Measurements from ENCODE around the gene ATG4A. TPM values are rescaled to one million over a fixed set of nuclear protein-coding genes. Genes with fewer than 3 reads are reported as not detected.

Gene ATG4A
- total RNA-seq, 2 donors from 2014 or later: 18.8 to 24.9 TPM

- H3K27ac ChIP-seq: peak overlapping the region; percentile 66 to 76
- peaks cover 0 to 3% of the 10 kb centered on the region in 2 donors for H3K4me1 ChIP-seq (ENCODE audit: control insufficient read depth in 1 of 2, low read depth in 2 of 2)
- peak overlapping the region; percentile 82 for H3K4me3 ChIP-seq
- ATAC-seq (ENCODE audit: insufficient number of reproducible peaks, low FRiP score, low read depth) (no peak), DNase-seq (ENCODE audit: low spot score) (no peak)
- TF ChIP-seq, protein P1, sequence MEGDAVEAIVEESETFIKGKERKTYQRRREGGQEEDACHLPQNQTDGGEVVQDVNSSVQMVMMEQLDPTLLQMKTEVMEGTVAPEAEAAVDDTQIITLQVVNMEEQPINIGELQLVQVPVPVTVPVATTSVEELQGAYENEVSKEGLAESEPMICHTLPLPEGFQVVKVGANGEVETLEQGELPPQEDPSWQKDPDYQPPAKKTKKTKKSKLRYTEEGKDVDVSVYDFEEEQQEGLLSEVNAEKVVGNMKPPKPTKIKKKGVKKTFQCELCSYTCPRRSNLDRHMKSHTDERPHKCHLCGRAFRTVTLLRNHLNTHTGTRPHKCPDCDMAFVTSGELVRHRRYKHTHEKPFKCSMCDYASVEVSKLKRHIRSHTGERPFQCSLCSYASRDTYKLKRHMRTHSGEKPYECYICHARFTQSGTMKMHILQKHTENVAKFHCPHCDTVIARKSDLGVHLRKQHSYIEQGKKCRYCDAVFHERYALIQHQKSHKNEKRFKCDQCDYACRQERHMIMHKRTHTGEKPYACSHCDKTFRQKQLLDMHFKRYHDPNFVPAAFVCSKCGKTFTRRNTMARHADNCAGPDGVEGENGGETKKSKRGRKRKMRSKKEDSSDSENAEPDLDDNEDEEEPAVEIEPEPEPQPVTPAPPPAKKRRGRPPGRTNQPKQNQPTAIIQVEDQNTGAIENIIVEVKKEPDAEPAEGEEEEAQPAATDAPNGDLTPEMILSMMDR (IDR thresholded peaks at IDR 0.05): no peak
- H3K36me3 ChIP-seq: no peaks in the 10 kb centered on the region
- H3K27me3 ChIP-seq (replicated peaks; ENCODE audit: insufficient read depth): no peaks in the 10 kb centered on the region
- no peaks in the 10 kb centered on the region for H3K9me3 ChIP-seq
Observed at GRCh38 chrX:108090491-108091263, 901 bp upstream of the ATG4A start.

GRCh38 chrX:108091878-108092291 is 307 bp downstream of the ATG4A start:
- Histone ChIP-seq H3K27ac (peak overlapping the region in 1 of 2 donors; percentile 76), H3K36me3 (no peaks in the 10 kb centered on the region), H3K4me3 (peak overlapping the region; percentile 82), H3K4me1 (ENCODE audit: control insufficient read depth in 1 of 2, low read depth in 2 of 2) (peaks cover 0 to 3% of the 10 kb centered on the region in 2 donors), H3K9me3 (no peaks in the 10 kb centered on the region), H3K27me3 (replicated peaks; ENCODE audit: insufficient read depth) (no peaks in the 10 kb centered on the region)
- DNase-seq (ENCODE audit: low spot score): no peak
- TF ChIP-seq, protein P1 (IDR thresholded peaks at IDR 0.05): no peak
- ATAC-seq (ENCODE audit: insufficient number of reproducible peaks, low FRiP score, low read depth): peak; percentile 30

GRCh38 chrX:108097380-108097779 is 5.8 kb downstream of the ATG4A start:
- Histone ChIP-seq H3K27me3 (replicated peaks; ENCODE audit: insufficient read depth) (no peaks in the 10 kb centered on the region), H3K4me3 (no peak overlapping the region), H3K9me3 (no peaks in the 10 kb centered on the region), H3K4me1 (ENCODE audit: control insufficient read depth in 1 of 2, low read depth in 2 of 2) (no peaks in the 10 kb centered on the region), H3K27ac (no peak overlapping the region), H3K36me3 (no peaks in the 10 kb centered on the region)
- TF ChIP-seq, protein P1 (IDR thresholded peaks at IDR 0.05): no peak
- DNase-seq (ENCODE audit: low spot score): no peak
- no peak for ATAC-seq (ENCODE audit: insufficient number of reproducible peaks, low FRiP score, low read depth)

DNA sequence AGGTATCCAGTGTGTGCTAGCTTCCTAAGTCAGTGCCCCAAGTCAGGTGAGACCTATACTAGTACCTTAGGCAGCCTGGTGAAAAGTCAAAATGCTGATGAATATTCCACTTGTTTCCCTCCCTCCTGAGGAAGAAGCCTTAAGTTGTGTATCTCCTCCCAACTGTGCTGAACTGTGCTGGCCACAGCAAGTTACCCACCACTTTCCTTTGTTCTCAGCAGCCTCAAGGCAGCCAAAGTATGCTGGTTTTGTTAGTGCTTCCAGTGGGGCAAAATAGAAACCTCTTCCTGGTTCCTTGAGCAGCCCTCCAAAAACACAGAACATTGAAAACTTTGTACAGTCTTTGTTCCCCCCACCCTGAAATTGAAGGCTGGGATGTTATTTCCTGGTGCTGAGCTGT is 13.9 kb downstream of the ATG4A start:
- no peak overlapping the region for H3K4me3 ChIP-seq
- no peaks in the 10 kb centered on the region for H3K4me1 ChIP-seq (ENCODE audit: control insufficient read depth in 1 of 2, low read depth in 2 of 2)
- no peak for DNase-seq (ENCODE audit: low spot score)
- H3K36me3 ChIP-seq: no peaks in the 10 kb centered on the region
- no peak overlapping the region for H3K27ac ChIP-seq
- ATAC-seq (ENCODE audit: insufficient number of reproducible peaks, low FRiP score, low read depth): no peak
- H3K9me3 ChIP-seq: no peaks in the 10 kb centered on the region
- TF ChIP-seq, protein P1 (IDR thresholded peaks at IDR 0.05): no peak
- no peaks in the 10 kb centered on the region for H3K27me3 ChIP-seq (replicated peaks; ENCODE audit: insufficient read depth)

DNA sequence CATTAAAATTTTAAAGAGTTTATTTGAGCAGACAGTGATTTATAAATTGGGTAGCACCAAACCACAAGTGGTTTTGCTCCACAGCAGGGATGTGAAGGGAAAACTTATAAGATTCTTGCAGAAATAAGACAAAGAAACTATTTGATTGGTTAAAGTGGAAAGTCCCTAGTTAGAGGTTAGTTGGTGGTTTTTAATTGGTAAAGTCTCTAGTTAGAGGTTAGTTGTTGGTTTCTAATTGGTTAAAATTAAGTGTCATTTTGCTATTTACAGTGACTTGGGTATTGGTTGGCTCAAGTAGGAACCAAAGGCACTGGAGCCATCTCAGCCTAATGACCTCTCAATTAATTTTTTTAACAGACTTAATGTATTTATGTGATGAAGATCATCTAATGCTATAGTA is 23.0 kb downstream of the ATG4A start:
- H3K27ac ChIP-seq: no peak overlapping the region
- H3K4me3 ChIP-seq: no peak overlapping the region
- TF ChIP-seq, protein P1 (IDR thresholded peaks at IDR 0.05): no peak
- no peaks in the 10 kb centered on the region for H3K27me3 ChIP-seq (replicated peaks; ENCODE audit: insufficient read depth)
- ATAC-seq (ENCODE audit: insufficient number of reproducible peaks, low FRiP score, low read depth): no peak
- H3K4me1 ChIP-seq (ENCODE audit: control insufficient read depth in 1 of 2, low read depth in 2 of 2): no peaks in the 10 kb centered on the region
- H3K36me3 ChIP-seq: no peaks in the 10 kb centered on the region
- no peaks in the 10 kb centered on the region for H3K9me3 ChIP-seq
- DNase-seq (ENCODE audit: low spot score): no peak
